SIG-M5 (cell line): Measurements from ENCODE around the gene KCNK15.
"Not testable (repeated sequence)": the region's sequence is repeated elsewhere in the genome, so short reads cannot be mapped to it uniquely, and the experiment has no call there.

ENCODE experiments used
- DNase-seq: peaks from one replicate; lab custom pipeline; 2025; lab: John Stamatoyannopoulos, UW

The KCNK15 gene

GRCh38 chr20:44745598-44746366 lies at the start of gene KCNK15:
TSS of gene KCNK15 (plus strand) at chr20:44745865. CDS start at chr20:44745911, 46 bp downstream.
- DNase-seq: no peak

- DNase-seq: no peak
Observed at GRCh38 chr20:44696315-44696714, 49.4 kb upstream of the KCNK15 start.

GRCh38 chr20:44697041-44697440 lies 48.6 kb upstream of the KCNK15 start:
- not testable (repeated sequence) for DNase-seq

GRCh38 chr20:44698351-44698750 lies 47.3 kb upstream of the KCNK15 start:
- DNase-seq: no peak

- no peak for DNase-seq
Observed at GRCh38 chr20:44700306-44700705, 45.4 kb upstream of the KCNK15 start.

GRCh38 chr20:44701118-44701857 lies 44.4 kb upstream of the KCNK15 start:
- no peak for DNase-seq

GRCh38 chr20:44701858-44702256 lies 43.8 kb upstream of the KCNK15 start:
- DNase-seq: no peak

- DNase-seq: no peak
Observed at GRCh38 chr20:44702776-44703175, 42.9 kb upstream of the KCNK15 start.

- DNase-seq: no peak
Observed at GRCh38 chr20:44703183-44703925, 42.3 kb upstream of the KCNK15 start.

- no peak for DNase-seq
Observed at GRCh38 chr20:44703956-44704488, 41.6 kb upstream of the KCNK15 start.

- no peak for DNase-seq
Observed at GRCh38 chr20:44704551-44704971, 41.1 kb upstream of the KCNK15 start.

- no peak for DNase-seq
Observed at GRCh38 chr20:44705364-44706094, 40.1 kb upstream of the KCNK15 start.

GRCh38 chr20:44706301-44707017 lies 39.2 kb upstream of the KCNK15 start:
- no peak for DNase-seq

- no peak for DNase-seq
Observed at GRCh38 chr20:44707018-44707579, 38.6 kb upstream of the KCNK15 start.

GRCh38 chr20:44709380-44709779 lies 36.3 kb upstream of the KCNK15 start:
- DNase-seq: no peak

GRCh38 chr20:44709797-44710196 lies 35.9 kb upstream of the KCNK15 start:
- no peak for DNase-seq

GRCh38 chr20:44711237-44711636 lies 34.4 kb upstream of the KCNK15 start:
- DNase-seq: no peak

- DNase-seq: no peak
Observed at GRCh38 chr20:44714102-44714700, 31.5 kb upstream of the KCNK15 start.

GRCh38 chr20:44714701-44715498 lies 30.8 kb upstream of the KCNK15 start, which contains the start of gene CCN5:
TSS of gene CCN5 (plus strand) at chr20:44715369. CDS start at chr20:44715391, 22 bp downstream.
- no peak for DNase-seq
